Posterior cingulate gyrus (tissue), 11 donors: ENCODE results near the gene USP37.
"Not testable (repeated sequence)": the region's sequence is repeated elsewhere in the genome, so short reads cannot be mapped to it uniquely, and the experiment has no call there.

Experiments
- DNase-seq, 10 donors: peaks; one replicate each; pipeline versions ENCODE4 v3.0.0 to v3.0.0-alpha.2; 2020 to 2021; ENCODE audit warnings: mixed read lengths in 3 of 10
- intact Hi-C: fragments of 100-400 bp; cut with DNase I; formaldehyde crosslinking; loops from one replicate; pipeline ENCODE4 v1.15.1; 2023

The USP37 gene

DNA sequence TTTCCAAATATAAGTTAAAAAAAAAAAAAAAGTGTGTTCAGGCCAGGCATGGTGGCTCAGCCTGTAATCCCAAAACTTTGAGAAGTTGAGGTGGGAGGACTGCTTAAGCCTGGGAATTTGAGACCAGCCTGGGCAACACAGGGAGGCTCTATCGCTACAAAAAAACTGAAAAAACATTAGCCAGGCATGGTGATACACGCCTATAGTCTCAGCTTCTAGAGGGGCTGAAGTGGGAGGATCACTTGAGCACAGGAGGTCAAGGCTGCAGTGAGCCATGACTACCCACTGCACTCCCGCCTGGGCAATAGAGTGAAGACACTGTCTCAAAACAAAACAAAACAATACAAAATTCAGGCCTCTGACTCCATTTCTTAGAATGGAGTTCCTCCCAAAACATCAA, 9.2 kb downstream of the USP37 start:
- intact Hi-C loops = no loop called here
- no peak for DNase-seq

DNA sequence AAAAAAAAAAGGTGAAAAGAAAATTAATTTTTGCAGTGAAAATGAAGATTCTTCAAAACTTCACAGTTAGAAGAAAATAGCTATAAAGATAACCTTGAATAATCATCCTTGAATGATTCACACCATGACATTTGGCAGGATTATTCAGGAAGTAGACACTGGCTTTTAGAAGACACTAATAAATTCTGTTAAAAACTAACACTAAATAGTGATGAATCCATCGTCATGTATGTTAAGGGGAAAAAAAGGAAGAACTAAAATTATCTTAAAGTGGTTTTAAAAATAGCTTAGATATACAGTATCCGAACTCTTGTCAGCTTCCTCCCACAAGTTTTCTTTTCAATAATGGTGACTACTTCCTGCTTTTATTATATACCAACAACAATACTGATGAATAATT, 10.2 kb downstream of the USP37 start:
- intact Hi-C loops = no loop called here

DNA sequence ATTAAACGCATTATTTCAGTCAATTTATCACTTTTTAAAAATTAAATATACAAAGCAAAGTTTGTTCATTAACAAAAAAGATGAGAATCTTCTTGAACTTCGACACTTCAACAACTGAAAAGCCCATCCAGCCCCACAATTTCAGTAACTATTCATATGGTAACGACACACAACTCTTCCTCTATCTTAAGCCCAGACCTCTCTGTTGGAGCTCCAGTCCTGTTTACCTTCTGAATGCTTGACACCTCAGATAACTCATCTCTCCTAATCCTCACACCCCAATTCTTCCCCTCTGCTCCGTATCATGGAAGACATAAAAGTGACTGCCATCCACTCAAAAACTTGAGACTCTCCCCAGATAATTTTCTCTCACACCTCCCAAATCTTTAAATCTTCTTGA, 12.6 kb downstream of the USP37 start:
- no peak for DNase-seq
- intact Hi-C loops = no loop called here

More for the DNA sequence above, 10.2 kb downstream of the USP37 start:
- DNase-seq = no peak

DNA sequence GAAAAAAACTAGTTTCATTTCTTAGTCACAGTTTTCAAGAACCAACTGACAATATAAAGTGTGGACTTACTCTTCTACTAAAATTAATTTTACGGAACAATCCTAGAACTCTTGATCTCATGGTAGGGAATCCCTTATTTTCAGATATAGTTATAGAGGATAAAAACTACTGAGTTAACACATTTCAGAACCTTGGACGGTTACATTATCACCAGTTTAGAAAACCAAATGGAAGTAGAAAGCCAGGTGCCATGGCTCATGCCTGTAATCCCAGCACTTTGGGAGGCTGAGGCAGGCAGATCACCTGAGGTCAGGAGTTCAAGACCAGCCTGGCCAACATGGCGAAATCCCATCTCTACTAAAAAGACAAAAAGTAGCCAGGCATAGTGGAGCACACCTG, 13.9 kb downstream of the USP37 start:
- DNase-seq, intact Hi-C loops: not testable (repeated sequence)

DNA sequence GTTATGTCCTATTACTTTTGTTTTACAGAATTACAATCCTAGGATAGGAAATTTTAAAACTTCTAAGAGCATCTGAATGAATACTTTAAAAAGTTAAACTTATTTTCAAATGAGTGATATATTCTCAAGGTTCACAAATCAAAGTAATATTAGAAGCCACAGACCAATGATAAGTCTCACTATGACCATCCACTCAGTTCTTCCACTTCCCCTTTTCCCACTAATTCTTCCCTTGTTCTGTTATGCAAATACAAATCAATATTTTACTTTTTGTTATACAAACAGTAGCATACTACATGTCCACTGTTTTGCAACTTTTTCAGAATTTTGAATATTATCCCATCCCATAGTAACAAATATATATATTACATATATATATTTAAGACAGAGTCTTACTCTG, 20.2 kb downstream of the USP37 start:
- intact Hi-C loops = no loop called here

DNA sequence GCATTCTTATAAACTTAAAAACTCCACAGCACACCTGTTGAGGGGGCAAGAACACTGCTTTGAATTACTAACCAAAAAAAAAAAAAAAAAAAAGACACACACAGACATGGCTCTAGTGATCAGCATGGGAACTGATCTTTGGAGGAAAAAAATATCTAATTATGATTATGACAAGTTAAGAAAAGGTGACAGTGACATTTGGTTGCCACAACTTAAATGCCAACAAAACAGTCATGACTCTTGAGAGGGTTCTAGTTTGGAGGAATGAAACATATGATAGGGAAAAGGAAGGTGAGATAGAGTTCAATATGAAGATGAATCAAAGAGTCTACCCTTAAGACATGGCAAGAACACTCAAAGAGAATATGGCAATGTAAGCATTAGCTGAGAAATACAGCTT, 20.6 kb downstream of the USP37 start:
- no peak for DNase-seq
- intact Hi-C loops = no loop called here

More for the DNA sequence above, 20.2 kb downstream of the USP37 start:
- no peak for DNase-seq

DNA sequence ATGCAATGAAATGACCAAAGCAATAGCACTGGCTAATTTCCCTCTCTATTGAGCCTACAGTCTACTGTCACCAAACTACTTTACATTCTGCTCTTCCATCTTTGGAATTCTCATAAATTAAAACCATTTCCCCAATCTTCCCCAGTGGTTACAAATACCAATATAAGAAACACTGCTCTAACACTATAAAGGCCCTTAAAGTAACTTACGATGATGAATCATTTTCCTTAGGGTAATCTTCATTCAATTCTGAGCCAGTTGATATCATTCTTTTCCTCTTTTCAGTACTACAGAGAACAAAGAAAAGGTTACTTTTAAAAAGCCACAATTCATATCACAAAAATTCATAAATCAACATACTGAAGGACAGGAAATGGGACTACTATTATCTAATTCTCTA, 22.1 kb downstream of the USP37 start:
- intact Hi-C loops = no loop called here
- no peak for DNase-seq

DNA sequence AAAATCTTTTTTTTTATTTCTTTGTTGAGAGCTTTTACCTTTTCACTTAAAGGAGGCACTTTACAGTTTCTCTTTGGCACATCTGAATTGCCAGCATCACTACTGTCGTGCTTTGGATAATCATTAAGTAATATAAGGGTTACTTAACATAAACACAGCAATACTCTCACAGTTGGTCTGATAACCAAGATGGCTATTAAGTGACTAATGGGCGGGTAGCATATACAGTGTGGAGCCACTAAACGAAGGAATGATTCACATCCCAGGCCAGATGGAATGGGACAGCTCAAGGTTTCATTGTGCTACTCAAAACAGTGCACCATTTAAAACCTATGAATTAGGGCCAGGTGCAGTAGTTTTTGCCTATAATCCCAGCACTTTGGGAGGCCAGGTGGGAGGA, 28.1 kb downstream of the USP37 start:
- no peak for DNase-seq
- intact Hi-C loops = no loop called here

DNA sequence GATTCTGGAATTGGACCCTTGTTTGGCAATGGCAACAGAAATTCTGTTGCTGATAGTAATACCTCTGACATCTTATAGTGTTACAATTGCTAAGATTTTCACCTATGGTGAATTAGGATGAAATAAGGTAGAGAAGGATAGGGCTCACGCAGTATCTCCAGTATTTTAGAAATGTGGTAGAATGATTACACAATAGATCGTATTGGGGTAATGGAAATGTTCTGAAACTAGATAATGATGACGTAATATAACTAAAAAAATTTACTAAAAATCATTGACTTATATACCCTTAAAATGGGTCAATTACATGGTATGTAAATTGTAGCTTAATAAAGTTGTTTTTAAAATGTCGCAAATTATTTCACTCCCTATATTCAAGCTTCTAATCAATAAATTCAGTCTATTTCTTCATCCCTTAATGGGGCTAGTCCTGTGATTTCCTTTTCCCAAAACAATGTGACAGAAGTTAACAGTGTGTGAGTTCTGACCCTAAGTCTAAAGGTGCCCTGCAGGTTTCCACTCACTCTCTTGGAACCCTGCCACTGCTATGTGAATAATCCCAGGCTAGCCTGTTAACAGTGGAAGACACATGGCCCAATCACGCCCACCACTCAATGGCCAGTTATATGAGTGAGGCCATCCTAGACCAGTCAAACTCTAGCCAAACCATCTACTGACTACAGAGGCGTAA, 31.2 kb downstream of the USP37 start:
- DNase-seq = no peak
- intact Hi-C loops = no loop called here

DNA sequence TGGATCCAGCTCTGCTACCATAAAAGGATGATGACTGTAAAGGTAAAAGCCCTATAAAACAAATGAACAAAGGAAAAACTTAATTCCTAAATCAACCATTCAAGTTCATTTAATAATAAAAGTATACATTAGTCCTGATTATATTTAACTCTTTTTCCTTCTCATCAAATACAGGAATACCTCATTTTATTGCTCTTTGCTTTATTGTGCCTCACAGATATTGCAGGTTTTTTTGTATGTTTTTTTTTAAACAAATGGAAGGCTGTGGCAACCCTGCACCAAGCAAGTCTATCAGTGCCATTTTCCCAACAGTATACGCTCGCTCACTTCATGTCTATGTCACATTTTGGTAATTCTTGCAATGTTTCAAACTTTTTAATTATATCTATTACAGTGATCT, 38.2 kb downstream of the USP37 start:
- DNase-seq = no peak
- intact Hi-C loops = no loop called here

DNA sequence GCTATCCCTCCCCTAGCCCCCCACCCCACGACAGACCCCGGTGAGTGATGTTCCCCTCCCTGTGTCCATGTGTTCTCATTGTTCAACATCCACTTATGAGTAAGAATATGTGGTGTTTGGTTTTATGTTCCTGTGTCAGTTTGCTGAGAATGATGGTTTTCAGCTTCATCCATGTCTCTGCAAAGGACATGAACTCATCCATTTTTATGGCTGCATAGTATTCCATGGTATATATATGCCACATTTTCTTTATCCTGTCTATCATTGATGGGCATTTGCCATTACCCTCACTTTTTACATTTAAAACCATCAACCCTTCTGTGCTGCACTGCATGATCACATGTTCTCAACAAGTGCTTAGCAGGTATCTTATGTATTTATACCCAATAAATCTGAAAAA, 39.7 kb downstream of the USP37 start:
- intact Hi-C loops = not testable (repeated sequence)

DNA sequence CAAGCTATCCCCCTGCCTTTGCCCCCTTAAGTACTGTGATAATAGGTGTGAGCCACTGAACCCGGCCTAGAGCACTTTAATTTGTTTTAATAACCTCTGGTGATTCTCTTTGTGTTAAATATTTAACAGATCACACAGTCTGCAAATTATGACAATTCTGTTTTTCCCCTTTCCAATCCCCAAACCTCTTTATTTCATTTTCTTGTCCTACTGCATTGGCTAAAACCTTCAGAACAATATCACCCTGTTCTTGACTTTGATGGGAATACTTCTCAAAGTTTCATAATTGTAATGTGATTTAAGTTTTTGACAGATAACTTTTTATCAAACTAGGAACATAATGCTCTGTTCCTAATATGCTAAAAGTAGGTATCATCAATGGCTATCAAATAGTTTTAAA, 44.5 kb downstream of the USP37 start:
- no peak for DNase-seq
- intact Hi-C loops = no loop called here

More for the DNA sequence above, 39.7 kb downstream of the USP37 start:
- not testable (repeated sequence) for DNase-seq

DNA sequence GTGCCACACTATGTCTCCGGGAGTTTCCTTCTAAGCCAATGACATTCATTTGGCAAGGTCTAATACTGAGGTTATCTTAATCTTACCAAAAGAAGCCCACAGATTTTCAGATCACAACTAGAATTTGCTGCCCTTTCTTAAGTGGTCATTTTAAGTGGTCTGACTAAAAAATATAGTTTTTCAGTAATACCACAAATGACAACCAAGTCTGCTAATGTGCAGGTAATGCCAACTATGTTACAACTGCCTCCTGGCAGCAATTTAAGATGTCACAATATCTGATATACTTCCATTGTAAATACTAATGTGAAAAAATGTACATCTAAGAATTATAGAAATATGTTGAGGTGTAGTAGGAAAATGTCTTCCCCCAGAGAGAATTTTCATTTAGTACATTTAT, 49.3 kb downstream of the USP37 start:
- no peak for DNase-seq
- intact Hi-C loops = no loop called here

DNA sequence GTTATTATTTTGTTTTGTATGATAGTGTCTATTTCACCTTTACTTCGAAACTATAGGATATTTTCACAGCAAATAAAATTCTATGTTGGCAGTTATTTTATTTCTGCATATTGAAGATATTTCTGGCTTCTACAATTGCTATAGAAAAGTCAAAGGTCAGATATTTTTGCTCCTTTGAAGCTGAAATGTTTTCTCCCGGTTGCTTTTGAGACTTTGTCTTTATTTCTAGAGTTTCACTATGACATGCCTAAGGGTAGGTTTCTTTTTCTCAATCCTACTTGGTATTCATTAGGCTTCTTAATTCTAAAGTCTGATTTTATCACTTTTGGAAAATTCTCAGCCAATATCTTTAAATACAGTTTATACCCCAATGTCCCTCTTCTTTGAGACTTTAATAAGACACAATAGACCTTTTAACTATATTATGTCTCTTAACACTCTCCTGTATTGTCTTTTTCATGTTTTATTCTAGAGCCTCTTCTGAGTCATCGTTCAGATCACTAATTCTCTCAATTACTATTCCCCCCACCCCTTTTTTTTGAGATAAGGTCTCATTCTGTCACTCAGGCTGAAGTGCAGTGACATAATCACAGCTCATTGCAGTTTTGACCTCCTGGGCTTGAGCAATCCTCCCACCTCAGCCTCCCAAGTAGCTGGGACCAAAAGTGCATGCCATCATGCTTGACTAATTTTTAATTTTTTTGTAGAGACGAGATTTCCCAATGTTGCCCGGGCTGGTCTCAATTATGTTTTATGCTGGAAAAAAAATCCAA, 50.5 kb downstream of the USP37 start:
- intact Hi-C loops = no loop called here
- no peak for DNase-seq

DNA sequence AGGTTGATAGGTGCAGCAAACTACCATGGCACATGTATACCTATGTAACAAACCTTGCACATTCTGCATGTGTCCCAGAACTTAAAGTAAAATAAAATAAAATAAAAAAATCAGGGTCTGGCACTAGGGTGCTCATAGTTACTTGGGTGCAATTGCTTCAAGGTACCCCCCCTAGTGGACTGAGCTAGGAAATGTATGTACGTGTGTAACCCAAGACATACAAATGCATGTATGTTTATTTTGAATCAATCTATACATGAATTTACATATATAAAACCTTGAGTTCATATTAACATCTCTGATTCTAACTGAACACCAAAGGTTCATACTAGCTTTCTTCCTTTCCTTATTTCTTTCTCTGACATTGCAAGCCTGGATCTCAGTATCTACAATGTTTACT, 51.5 kb downstream of the USP37 start:
- no peak for DNase-seq
- intact Hi-C loops = no loop called here

DNA sequence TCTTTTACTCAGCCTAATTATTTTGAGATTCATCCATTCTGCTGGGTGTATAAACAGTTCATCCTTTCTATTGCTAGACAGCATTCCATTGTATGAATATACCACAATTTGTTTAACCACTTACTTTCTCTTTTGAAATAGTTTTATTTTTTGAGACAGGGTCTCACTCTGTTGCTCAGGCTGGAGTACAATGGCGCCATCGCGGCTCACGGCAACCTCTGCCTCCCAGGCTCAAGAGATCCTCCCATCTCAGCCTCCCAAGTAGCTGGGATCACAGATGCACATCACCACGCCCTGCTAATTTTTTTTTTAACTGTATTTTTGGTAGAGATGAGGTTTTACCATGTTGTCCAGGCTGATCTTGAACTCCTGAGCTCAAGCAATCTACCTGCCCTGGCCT, 54.5 kb downstream of the USP37 start:
- intact Hi-C loops = no loop called here
- DNase-seq = no peak

DNA sequence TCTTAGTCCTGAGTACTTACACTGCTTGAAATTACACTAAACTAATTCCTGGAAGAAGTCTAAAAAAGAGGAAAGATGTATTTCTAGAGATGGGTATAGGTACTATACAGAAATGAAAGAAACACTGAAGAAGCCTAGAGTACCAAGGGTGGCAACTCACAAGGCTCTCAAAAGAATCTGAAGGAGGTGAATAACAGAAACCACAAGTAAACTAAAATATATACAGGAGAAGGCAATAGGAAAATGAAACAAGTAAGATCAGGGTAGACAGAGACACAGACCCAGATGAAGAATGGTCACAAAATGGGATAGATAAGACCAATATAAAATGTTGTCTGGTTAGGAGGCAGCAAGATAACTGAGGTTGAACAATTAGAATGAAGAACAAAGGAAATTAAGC, 59.9 kb downstream of the USP37 start:
- intact Hi-C loops = no loop called here
- no peak for DNase-seq

DNA sequence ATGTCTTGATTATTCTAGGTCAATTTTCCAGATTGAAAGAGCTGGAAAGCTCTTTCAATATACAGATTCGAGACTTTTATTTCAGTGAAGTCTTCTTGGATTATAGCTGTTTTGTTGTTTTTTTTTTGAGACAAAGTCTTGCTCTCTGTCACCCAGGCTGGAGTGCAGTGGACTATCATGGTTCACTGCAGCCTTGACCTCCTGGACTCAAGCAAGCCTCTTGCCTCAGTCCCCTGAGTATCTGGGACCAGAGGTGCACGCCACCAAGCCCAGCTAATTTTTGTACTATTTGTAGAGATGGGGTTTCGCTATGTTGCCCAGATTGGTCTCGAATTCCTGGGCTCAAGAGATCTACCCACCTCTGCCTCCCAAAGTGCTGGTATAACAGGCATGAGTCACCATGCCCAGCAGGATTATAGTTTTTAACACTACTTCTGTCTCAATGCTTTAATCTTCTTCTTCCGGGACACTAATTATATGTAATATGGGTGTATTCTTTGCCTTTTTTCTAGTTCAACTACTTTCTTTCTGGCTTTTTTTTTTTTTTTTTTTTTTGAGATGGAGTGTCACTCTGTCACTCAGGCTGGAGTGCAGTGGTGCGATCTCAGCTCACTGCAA, 62.3 kb downstream of the USP37 start:
- no peak for DNase-seq
- intact Hi-C loops = no loop called here

DNA sequence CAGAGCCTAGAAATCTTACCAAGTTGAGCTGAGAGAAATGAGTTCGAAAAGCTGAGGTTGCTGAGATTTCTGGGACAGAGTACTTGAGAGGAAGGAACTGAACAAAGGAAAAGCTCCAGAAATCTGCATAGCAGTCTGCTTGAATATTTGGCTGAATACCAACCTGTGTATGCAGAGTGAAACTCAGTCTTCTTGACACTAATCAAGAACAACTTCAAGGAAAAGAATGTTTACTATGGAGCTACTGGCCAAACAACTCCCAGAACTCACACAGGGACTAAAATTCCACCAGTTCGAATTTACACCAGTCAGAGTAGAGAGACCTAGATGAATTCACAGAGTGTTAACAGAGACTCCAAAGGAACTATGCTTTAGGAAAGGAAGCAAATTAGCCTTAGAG, 66.5 kb downstream of the USP37 start:
- intact Hi-C loops = no loop called here
- no peak for DNase-seq

DNA sequence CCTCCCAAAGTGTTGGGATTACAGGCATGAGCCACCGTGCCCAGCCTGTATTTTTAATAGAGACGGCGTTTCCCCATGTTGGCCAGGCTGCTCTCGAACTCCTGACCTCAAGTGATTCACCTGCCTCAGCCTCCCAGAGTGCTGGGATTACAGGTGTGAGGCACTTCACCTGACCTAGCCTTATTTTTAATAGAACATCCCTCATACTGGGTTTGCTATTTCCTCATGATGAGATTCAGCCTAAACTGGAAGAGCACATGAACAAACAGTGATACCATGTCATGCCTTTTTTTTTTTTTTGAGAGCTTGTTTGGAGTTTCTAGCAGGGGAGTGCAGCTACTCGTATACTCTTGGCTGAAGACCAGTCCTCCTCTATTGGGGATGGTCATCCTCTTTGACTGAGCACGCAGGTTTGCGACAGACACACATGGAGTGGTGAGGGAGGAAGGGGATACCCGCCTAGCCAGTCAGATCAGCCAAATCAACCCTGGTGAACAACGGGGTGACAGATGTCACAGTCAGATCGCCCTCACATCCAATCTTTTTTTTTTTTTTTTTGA, 67.6 kb downstream of the USP37 start:
- DNase-seq = no peak
- intact Hi-C loops = no loop called here

DNA sequence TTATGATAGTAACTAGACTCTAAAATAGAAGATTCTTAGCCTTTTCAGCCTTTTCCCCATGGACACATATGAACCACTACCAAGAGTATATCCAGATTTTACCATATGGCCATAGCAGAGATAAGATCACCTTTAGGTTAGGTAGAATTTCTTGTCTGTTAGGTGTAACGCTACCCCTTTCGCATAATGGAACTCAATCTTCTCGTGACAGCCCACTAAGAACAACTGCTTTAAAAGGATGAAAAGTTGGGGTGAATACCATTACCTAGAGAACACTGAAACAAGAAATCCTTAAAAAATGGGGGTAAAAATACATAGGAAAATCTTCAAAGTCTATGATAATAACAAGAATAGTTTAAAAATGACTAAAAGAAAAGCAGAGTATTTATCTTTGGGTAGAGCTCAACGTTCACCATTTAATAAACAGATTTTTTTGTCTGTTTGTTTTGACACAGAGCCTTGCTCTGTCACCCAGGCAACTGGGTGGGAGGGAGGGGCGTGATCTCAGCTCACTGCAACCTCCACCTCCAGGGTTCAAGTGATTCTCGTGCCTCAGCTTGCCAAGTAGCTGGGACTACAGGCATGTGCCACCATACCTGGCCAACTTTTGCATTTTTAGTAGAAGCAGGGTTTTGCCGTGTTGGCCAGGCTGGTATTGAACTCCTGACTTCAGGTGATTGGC, 82.0 kb downstream of the USP37 start:
- intact Hi-C loops = no loop called here

More for the DNA sequence above, 82.0 kb downstream of the USP37 start:
- DNase-seq = no peak
